CD4-positive, alpha-beta memory T cell (primary cell): ENCODE results near the gene NACC2. TPM values are rescaled to one million over a fixed set of nuclear protein-coding genes. Genes with fewer than 3 reads are reported as not detected.
A peak's percentile ranks its signal among the peaks of the same experiment; 100 is the strongest.
"Not testable (repeated sequence)": the region's sequence is repeated elsewhere in the genome, so short reads cannot be mapped to it uniquely, and the experiment has no call there.

Experiments
- CTCF ChIA-PET: fragments of 350-600 bp; sonication (Branson Sonifier 250); formaldehyde crosslinking; loops from one replicate; lab custom pipeline; 2021; ENCODE audit warnings: inconsistent platforms; ENCODE audit not compliant: partially characterized antibody; lab: Charles Lee
- POLR2A ChIA-PET: fragments of 350-600 bp; sonication (Branson Sonifier 250); formaldehyde crosslinking; loops from one replicate; lab custom pipeline; 2021; ENCODE audit not compliant: partially characterized antibody; lab: Charles Lee
- DNase-seq, 5 donors: peaks; one replicate each; pipeline versions ENCODE4 v3.0.0 to v3.0.0-alpha.2; 2020 to 2022; ENCODE audit warnings: mixed read lengths in 1 of 5
- H3K27ac ChIP-seq: one replicate; pipeline ENCODE4 v1.7.0; 2013; ENCODE audit warnings: low read depth, low read length
- H3K27me3 ChIP-seq: 2 replicates; pipeline ENCODE4 v1.7.0; 2013; ENCODE audit warnings: mild to moderate bottlenecking, low read length, moderate library complexity; ENCODE audit not compliant: insufficient read depth
- H3K36me3 ChIP-seq: 2 replicates; pipeline ENCODE4 v1.7.0; 2013; ENCODE audit warnings: mild to moderate bottlenecking, low read length, moderate library complexity; ENCODE audit not compliant: insufficient read depth
- H3K4me1 ChIP-seq: 2 replicates; pipeline ENCODE4 v1.7.0; 2013; ENCODE audit warnings: mild to moderate bottlenecking, low read length, moderate library complexity; ENCODE audit not compliant: insufficient read depth
- H3K4me3 ChIP-seq, 2 donors: one replicate each; pipeline ENCODE4 v1.7.0; 2013; ENCODE audit warnings: low read length in 2 of 2, mild to moderate bottlenecking in 1 of 2
- H3K9me3 ChIP-seq, 2 donors: one replicate each; pipeline ENCODE4 v1.7.0; 2013; ENCODE audit warnings: low read length in 2 of 2, control low read depth in 1 of 2; ENCODE audit not compliant: control insufficient read depth in 1 of 2
- H3K27ac Mint-ChIP-seq, 7 donors: one replicate each; pipeline ENCODE4 v1.8.0; 2020 to 2021; ENCODE audit warnings: mixed read lengths in 7 of 7, mild to moderate bottlenecking in 6 of 7, inconsistent platforms in 3 of 7, moderate library complexity in 3 of 7
- H3K27me3 Mint-ChIP-seq, 2 donors: one replicate each; pipeline ENCODE4 v1.8.0; 2020 to 2021; ENCODE audit warnings: mixed read lengths in 2 of 2
- H3K36me3 Mint-ChIP-seq, 2 donors: one replicate each; pipeline ENCODE4 v1.8.0; 2020 to 2021; ENCODE audit warnings: mixed read lengths in 2 of 2, inconsistent platforms in 1 of 2, mild to moderate bottlenecking in 1 of 2
- H3K4me1 Mint-ChIP-seq, 4 donors: one replicate each; pipeline ENCODE4 v1.8.0; 2020 to 2021; ENCODE audit warnings: mixed read lengths in 4 of 4, mild to moderate bottlenecking in 1 of 4
- H3K4me3 Mint-ChIP-seq, 8 donors: one replicate each; pipeline ENCODE4 v1.8.0; 2020 to 2021; ENCODE audit warnings: mixed read lengths in 8 of 8, mild to moderate bottlenecking in 7 of 8, moderate library complexity in 6 of 8, inconsistent platforms in 3 of 8
- H3K9me3 Mint-ChIP-seq, 8 donors: one replicate each; pipeline ENCODE4 v1.8.0; 2020 to 2021; ENCODE audit warnings: mixed read lengths in 8 of 8, mild to moderate bottlenecking in 5 of 8, inconsistent platforms in 3 of 8, moderate library complexity in 1 of 8
- intact Hi-C: fragments of 100-400 bp; cut with micrococcal nuclease; formaldehyde crosslinking; loops from one replicate; pipeline ENCODE4 v1.15.1; 2023
- polyA plus RNA-seq, 2 donors: library from polyadenylated mRNA; unstranded; fragments of 300-500 nt; fragmentation: Illumina TruSeq; gene quantifications; one replicate each; pipeline ENCODE4 v1.2.3, GENCODE V29; 2021
- total RNA-seq, 2 experiments: library from RNA; stranded (reverse); gene quantifications; one replicate each; pipeline ENCODE4 v1.2.3, GENCODE V29; 2021

The NACC2 gene
- total and polyA plus RNA-seq, 4 experiments from 2014 or later, result 0.58 to 12.2 (median 7.1) TPM

GRCh38 chr9:136105398-136106135, 10.5 kb upstream of the NACC2 start:
- Histone ChIP-seq H3K4me3 (no peak overlapping the region), H3K27ac (no peak overlapping the region), H3K9me3 (no peaks in the 10 kb centered on the region), H3K36me3 (no peaks in the 10 kb centered on the region), H3K4me1 (peaks cover 48% of the 10 kb centered on the region), H3K27me3 (no peaks in the 10 kb centered on the region)
- POLR2A ChIA-PET, result interaction anchor here (1.0 to 11.1 kb wide), 5 partner anchors 8 to 433 kb away, joined by 3 to 155 read pairs (median 9); partner anchors contain the start of genes NACC2, TMEM250 and UBAC1
- Mint-ChIP-seq H3K9me3 (no peaks in the 10 kb centered on the region), H3K4me3 (peak overlapping the region in 2 of 8 donors; percentile 20 to 57), H3K27ac (peak overlapping the region in 3 of 7 donors; percentile 57 to 63 (median 62)), H3K4me1 (peaks cover 14 to 49% (median 33%) of the 10 kb centered on the region in 4 donors), H3K36me3 (no peaks in the 10 kb centered on the region), H3K27me3 (no peaks in the 10 kb centered on the region)
- CTCF ChIA-PET, result interaction anchor here (2.7 kb wide), 1 partner anchor 16 kb away, joined by 10 read pairs; no protein-coding TSS in a partner anchor
- intact Hi-C loops, result no loop called here
- no peak for DNase-seq

- Mint-ChIP-seq H3K27ac (no peak overlapping the region), H3K4me3 (no peak overlapping the region), H3K9me3 (no peaks in the 10 kb centered on the region), H3K36me3 (no peaks in the 10 kb centered on the region), H3K4me1 (peaks cover 13 to 42% (median 27%) of the 10 kb centered on the region in 4 donors), H3K27me3 (no peaks in the 10 kb centered on the region)
- Histone ChIP-seq H3K4me3 (no peak overlapping the region), H3K36me3 (no peaks in the 10 kb centered on the region), H3K9me3 (no peaks in the 10 kb centered on the region), H3K4me1 (peaks cover 42% of the 10 kb centered on the region), H3K27me3 (no peaks in the 10 kb centered on the region), H3K27ac (no peak overlapping the region)
- DNase-seq, result no peak
- ChIA-PET CTCF (no interaction called here), POLR2A (interaction anchor here (1.3 to 11.1 kb wide), 3 partner anchors 8 to 13 kb away, joined by 4 to 155 read pairs (median 9); partner anchors contain the start of gene NACC2)
- intact Hi-C loops, result no loop called here
Observed at GRCh38 chr9:136104916-136105315, 9.8 kb upstream of the NACC2 start.

- H3K27me3 ChIP-seq, result no peaks in the 10 kb centered on the region
- H3K27ac Mint-ChIP-seq, result no peak overlapping the region
- ChIA-PET CTCF (interaction anchor here (0.6 kb wide), 1 partner anchor 12 kb away, joined by 3 read pairs; no protein-coding TSS in a partner anchor), POLR2A (interaction anchor here (1.3 to 11.1 kb wide), 3 partner anchors 7 to 13 kb away, joined by 4 to 155 read pairs (median 9); partner anchors contain the start of gene NACC2)
- no peak overlapping the region for H3K4me3 ChIP-seq
- intact Hi-C loops, result no loop called here
- no peaks in the 10 kb centered on the region for H3K36me3 ChIP-seq
- no peak for DNase-seq
- H3K4me1 Mint-ChIP-seq, result peaks cover 12 to 38% (median 26%) of the 10 kb centered on the region in 4 donors
- no peaks in the 10 kb centered on the region for H3K36me3 Mint-ChIP-seq
- no peak overlapping the region for H3K27ac ChIP-seq
- H3K9me3 Mint-ChIP-seq, result no peaks in the 10 kb centered on the region
- no peaks in the 10 kb centered on the region for H3K27me3 Mint-ChIP-seq
- no peaks in the 10 kb centered on the region for H3K9me3 ChIP-seq
- peaks cover 40% of the 10 kb centered on the region for H3K4me1 ChIP-seq
- H3K4me3 Mint-ChIP-seq, result no peak overlapping the region
Observed at GRCh38 chr9:136104488-136104800, 9.4 kb upstream of the NACC2 start.

GRCh38 chr9:136103651-136104487, 8.8 kb upstream of the NACC2 start:
- intact Hi-C loops, result no loop called here
- Mint-ChIP-seq H3K27me3 (no peaks in the 10 kb centered on the region), H3K4me3 (no peak overlapping the region), H3K27ac (no peak overlapping the region), H3K9me3 (no peaks in the 10 kb centered on the region), H3K36me3 (no peaks in the 10 kb centered on the region), H3K4me1 (peaks cover 11 to 38% (median 28%) of the 10 kb centered on the region in 4 donors)
- CTCF ChIA-PET, result interaction anchor here (0.6 kb wide), 1 partner anchor 12 kb away, joined by 3 read pairs; no protein-coding TSS in a partner anchor
- Histone ChIP-seq H3K4me3 (no peak overlapping the region), H3K27me3 (no peaks in the 10 kb centered on the region), H3K4me1 (peaks cover 39% of the 10 kb centered on the region), H3K36me3 (no peaks in the 10 kb centered on the region), H3K9me3 (no peaks in the 10 kb centered on the region), H3K27ac (no peak overlapping the region)
- POLR2A ChIA-PET, result interaction anchor here (1.3 to 11.1 kb wide), 2 partner anchors 7 to 14 kb away, joined by 4 to 155 read pairs; partner anchors contain the start of gene NACC2
- DNase-seq, result no peak

GRCh38 chr9:136101615-136102074, 6.6 kb upstream of the NACC2 start:
- H3K4me1 ChIP-seq, result peaks cover 25% of the 10 kb centered on the region
- POLR2A ChIA-PET, H3K36me3 Mint-ChIP-seq, H3K27ac ChIP-seq, H3K9me3 Mint-ChIP-seq, H3K4me3 Mint-ChIP-seq, H3K4me3 ChIP-seq, H3K36me3 ChIP-seq, intact Hi-C loops, H3K27ac Mint-ChIP-seq, H3K27me3 Mint-ChIP-seq, H3K27me3 ChIP-seq, DNase-seq, H3K9me3 ChIP-seq: not testable (repeated sequence)
- CTCF ChIA-PET, result interaction anchor here (1.0 to 1.1 kb wide), 2 partner anchors 11 to 21 kb away, joined by 3 to 5 read pairs; no protein-coding TSS in a partner anchor
- H3K4me1 Mint-ChIP-seq, result peaks cover 3 to 26% (median 16%) of the 10 kb centered on the region in 4 donors

- POLR2A ChIA-PET, result interaction anchor here (8.3 kb wide), 1 partner anchor 9 kb away, joined by 155 read pairs; no protein-coding TSS in a partner anchor
- H3K4me3 ChIP-seq, result no peak overlapping the region
- Mint-ChIP-seq H3K9me3 (no peaks in the 10 kb centered on the region), H3K27me3 (no peaks in the 10 kb centered on the region), H3K4me1 (peaks cover 0 to 22% (median 15%) of the 10 kb centered on the region in 4 donors), H3K36me3 (no peaks in the 10 kb centered on the region), H3K27ac (no peak overlapping the region), H3K4me3 (no peak overlapping the region)
- CTCF ChIA-PET, result interaction anchor here (1.0 to 1.1 kb wide), 2 partner anchors 11 to 22 kb away, joined by 3 to 5 read pairs; no protein-coding TSS in a partner anchor
- no peaks in the 10 kb centered on the region for H3K36me3 ChIP-seq
- intact Hi-C loops, result no loop called here
- no peaks in the 10 kb centered on the region for H3K9me3 ChIP-seq
- no peak for DNase-seq
- no peaks in the 10 kb centered on the region for H3K27me3 ChIP-seq
- H3K4me1 ChIP-seq, result peaks cover 22% of the 10 kb centered on the region
- H3K27ac ChIP-seq, result no peak overlapping the region
Observed at GRCh38 chr9:136100700-136101614, 5.9 kb upstream of the NACC2 start.
